Measurements from ENCODE around the gene PPP1R3C.

- TF ChIP-seq CTCF (IDR thresholded peaks at IDR 0.05; ENCODE audit: insufficient read depth, low read depth, low read length) (no peak), EZH2 (IDR thresholded peaks at IDR 0.05; ENCODE audit: insufficient read depth, low read length) (no peak)
These were observed 47.6 kb upstream of the PPP1R3C start for GRCh38 chr10:91680487-91680886.
